ENCODE results near the gene FER. TPM values are rescaled to one million over a fixed set of nuclear protein-coding genes. Genes with fewer than 3 reads are reported as not detected.

The FER gene
- total and polyA plus RNA-seq, 2 of the 8 experiments (the other 6 are each of a cell fraction or from before 2014, with no cell fraction given), result 1.3 to 15.8 TPM

DNA sequence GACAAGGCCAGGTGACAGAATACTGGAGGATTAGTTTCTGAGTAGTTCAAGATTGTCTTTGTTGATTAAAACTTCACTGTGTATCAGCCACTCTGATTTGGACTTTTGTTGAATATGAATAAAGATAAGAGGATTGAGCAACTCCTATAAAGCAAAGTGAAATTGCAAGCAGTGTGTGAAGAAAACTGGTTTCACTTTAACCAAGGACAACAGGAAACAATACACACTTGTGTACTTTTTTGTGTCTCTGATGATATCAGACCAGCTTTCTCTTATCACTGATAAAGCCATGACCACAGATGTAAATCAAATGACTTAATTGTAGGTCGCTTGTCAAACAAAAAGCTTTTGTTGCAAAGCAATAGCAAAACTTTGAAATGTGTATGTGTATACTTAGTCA is 268.6 kb downstream of the FER start (continued):
- TF ChIP-seq CHD7 (IDR thresholded peaks at IDR 0.05; ENCODE audit: insufficient replicate concordance, low read length) (no peak), SP4 (IDR thresholded peaks at IDR 0.05; ENCODE audit: low read length) (no peak), SP1 (IDR thresholded peaks at IDR 0.05; ENCODE audit: low read depth, low read length) (no peak), NANOG (IDR thresholded peaks at IDR 0.05; ENCODE audit: insufficient read depth, low read depth, low read length, poor library complexity, severe bottlenecking) (no peak), POU5F1 (IDR thresholded peaks at IDR 0.05; ENCODE audit: low read depth, low read length) (no peak), BCL11A (IDR thresholded peaks at IDR 0.05; ENCODE audit: low read depth in 2 of 2, low read length in 2 of 2) (no peak), BRCA1 (IDR thresholded peaks at IDR 0.05; ENCODE audit: low read depth, low read length) (no peak), CBX8 (IDR thresholded peaks at IDR 0.05; ENCODE audit: borderline replicate concordance, low read depth, low read length) (no peak), EGR1 (IDR thresholded peaks at IDR 0.05; ENCODE audit: borderline replicate concordance, low read depth, low read length) (no peak), GABPA (IDR thresholded peaks at IDR 0.05; ENCODE audit: borderline replicate concordance, insufficient read depth, low read length) (no peak), HDAC2 (IDR thresholded peaks at IDR 0.05; ENCODE audit: borderline replicate concordance in 1 of 2, low read depth in 2 of 2, low read length in 2 of 2) (no peak)
- TF ChIP-seq, protein P1, sequence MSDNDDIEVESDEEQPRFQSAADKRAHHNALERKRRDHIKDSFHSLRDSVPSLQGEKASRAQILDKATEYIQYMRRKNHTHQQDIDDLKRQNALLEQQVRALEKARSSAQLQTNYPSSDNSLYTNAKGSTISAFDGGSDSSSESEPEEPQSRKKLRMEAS (IDR thresholded peaks at IDR 0.05), result no peak
